GM21526 (cell line): ENCODE results near the gene RAD23A.

Source experiments
- ATAC-seq: cut with Tn5 transposase; IDR thresholded peaks from one replicate; pipeline ENCODE4 v1.9.1; 2021; ENCODE audit warnings: moderate library complexity; ENCODE audit not compliant: unreplicated experiment, low FRiP score

RAD23A gene

GRCh38 chr19:12983091-12983490 lies 37.4 kb downstream of the RAD23A start:
- ATAC-seq, result no peak

- ATAC-seq, result no peak
These were observed 38.0 kb downstream of the RAD23A start for GRCh38 chr19:12983542-12984142.

- no peak for ATAC-seq
These were observed 38.5 kb downstream of the RAD23A start for GRCh38 chr19:12984143-12984627.

GRCh38 chr19:12984683-12985048 lies 39.0 kb downstream of the RAD23A start:
- ATAC-seq, result no peak

DNA sequence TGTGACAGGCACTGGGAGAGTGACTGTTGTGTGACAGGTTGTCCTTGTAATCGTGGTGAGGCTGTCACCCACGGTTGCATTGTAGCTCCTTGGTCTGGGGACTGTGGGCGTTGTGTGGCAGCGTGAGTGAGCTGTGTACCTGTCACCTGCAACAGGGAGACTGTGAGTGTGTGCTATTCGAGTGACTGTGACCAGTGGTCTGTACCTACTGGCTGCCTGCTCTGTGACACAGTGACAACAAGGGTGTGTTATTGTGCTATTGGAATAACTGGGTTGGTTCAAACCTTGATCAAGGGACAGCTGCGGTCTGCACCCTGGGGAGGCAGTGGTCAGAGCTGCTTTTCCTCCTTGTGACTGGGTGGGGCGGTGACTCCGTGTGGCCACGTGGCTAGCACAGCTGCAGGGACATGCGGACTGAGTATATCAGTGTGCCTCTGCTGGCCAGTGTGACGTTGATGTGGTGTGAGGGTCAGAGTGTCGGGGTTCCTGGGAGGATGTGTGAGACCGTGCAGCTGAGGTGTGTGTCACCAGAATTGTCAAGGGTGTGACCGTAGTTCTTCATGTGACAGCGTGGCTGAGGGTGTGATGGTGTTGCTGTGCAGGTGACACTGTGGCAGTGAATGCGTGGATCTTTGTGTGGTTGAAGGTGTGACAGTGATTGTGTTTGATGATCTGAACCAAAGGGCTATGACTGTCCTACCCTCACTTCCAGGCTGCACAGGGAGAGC lies 39.6 kb downstream of the RAD23A start:
- ATAC-seq, result no peak

DNA sequence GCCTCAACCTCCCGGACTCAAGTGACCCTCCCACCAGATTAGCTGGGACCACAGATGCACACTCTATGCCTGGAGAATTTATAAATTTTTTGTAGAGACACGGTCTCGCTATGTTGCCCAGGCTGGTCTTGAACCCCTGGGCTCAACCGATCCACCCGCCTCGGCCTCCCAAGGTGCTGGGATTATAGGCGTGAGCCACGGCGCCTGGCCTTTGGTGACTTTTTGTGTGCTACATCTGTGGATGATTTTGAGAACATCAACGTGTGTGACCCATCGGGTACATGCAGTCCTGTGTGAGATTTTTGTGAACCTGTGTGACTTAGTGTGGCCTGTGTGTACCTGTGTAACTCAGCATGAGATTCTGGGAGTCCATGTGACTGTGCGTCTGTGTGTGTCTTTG lies 41.1 kb downstream of the RAD23A start:
- no peak for ATAC-seq

- ATAC-seq, result no peak
These were observed 41.5 kb downstream of the RAD23A start for GRCh38 chr19:12987190-12987589.

DNA sequence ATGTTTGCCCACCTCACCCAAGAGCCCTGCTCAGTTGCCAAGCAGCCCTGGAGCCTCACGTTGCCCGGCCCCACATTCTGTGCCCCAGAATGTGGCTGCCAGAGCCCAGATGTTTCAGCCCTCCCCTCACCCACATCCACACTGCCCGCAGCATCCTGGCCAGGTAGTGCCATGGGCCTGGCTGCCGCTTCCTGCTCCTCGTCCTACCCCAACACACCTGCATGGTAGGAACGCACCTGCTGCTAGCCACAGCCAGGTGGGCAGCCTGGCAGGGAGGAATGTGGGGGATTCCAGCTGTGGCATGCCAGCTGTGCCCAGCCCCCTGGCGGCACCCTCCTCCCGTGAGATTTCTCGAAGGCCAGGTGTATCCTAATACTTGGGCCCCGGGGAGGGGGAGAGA lies 42.1 kb downstream of the RAD23A start:
- ATAC-seq, result no peak

GRCh38 chr19:12990431-12990830 lies 44.8 kb downstream of the RAD23A start:
- ATAC-seq, result no peak

- ATAC-seq, result no peak
These were observed 45.2 kb downstream of the RAD23A start for GRCh38 chr19:12990853-12991252.

- ATAC-seq, result no peak
These were observed 45.6 kb downstream of the RAD23A start for GRCh38 chr19:12991296-12991695.

GRCh38 chr19:12992729-12993128 lies 47.1 kb downstream of the RAD23A start:
- ATAC-seq, result no peak

DNA sequence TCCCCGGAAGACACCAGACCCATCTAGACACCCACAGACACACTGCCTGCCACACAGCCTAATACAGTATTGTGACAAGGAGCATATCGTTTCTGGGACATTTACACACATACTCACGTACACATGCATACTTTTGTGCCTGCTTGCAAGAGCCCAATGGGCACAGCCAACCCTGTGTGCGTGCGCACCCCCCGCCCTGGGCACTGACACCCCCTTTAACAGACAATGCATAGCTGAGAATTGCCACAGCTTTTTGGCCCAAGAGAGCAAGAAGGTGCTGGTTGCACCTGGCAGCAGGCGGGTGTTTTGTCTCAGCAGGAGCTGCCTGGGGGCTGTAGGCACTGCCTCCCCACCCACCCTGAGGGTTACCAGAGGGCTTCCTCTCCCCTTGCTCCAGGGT lies 47.9 kb downstream of the RAD23A start:
- ATAC-seq, result no peak

- ATAC-seq, result no peak
These were observed 49.3 kb downstream of the RAD23A start, which contains the start of gene NFIX for GRCh38 chr19:12994701-12995595. Gene NFIX, plus strand, starts transcription at chr19:12995475. Its CDS starts 363 bp downstream, at chr19:12995838.

GRCh38 chr19:12995596-12996405 lies 50.1 kb downstream of the RAD23A start:
- no peak for ATAC-seq

GRCh38 chr19:12996406-12997094 lies 50.9 kb downstream of the RAD23A start:
- ATAC-seq, result no peak

GRCh38 chr19:12997179-12997966 lies 51.7 kb downstream of the RAD23A start:
- ATAC-seq, result no peak

DNA sequence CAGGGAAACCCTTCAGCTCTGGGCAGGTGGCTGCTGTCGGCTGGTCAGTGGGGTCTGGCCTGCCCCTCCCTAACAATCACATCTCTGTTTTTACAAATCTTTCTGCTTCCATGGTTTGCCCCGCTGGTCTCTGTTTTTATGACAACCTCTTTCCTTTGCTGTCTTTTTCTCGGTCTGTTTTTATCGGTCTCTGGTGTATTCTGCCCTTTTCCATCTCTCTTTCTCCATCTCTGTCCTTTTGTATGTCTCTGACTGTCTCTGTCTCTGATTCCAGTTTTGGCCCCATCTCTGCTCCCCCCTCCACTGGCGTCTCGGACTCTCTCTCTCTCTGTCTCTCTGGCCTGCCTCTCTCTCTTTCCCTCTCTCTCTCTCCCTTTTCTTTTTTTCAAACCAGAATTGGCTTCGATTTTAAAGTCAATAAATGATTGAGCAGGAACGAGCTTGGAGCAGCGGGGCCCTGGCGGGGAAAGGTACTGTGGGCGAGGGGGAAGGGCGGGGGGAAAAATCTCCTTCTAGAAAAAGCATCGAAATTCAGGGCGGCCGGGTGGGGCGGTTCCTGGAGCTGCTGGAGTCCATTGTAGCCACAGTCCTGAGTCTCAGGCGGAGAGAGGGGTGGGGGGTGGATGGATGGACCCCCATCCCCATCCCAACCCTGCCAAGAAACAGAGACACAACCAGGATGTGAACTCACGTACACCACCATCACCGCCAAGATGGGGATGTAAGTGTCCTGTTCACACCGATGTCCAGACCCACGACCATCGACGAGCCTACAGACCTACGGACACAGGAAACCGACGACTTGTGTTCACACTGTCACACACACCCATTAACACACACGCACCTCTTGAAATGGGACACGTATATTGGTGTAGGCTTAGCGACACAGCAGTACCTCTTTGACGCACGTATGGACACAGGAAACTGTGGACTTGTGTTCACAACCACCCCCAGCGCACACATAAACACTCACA lies 52.6 kb downstream of the RAD23A start:
- ATAC-seq, result no peak
